ENCODE results near the gene FBXO46. TPM values are rescaled to one million over a fixed set of nuclear protein-coding genes. Genes with fewer than 3 reads are reported as not detected.

The FBXO46 gene, protein sequence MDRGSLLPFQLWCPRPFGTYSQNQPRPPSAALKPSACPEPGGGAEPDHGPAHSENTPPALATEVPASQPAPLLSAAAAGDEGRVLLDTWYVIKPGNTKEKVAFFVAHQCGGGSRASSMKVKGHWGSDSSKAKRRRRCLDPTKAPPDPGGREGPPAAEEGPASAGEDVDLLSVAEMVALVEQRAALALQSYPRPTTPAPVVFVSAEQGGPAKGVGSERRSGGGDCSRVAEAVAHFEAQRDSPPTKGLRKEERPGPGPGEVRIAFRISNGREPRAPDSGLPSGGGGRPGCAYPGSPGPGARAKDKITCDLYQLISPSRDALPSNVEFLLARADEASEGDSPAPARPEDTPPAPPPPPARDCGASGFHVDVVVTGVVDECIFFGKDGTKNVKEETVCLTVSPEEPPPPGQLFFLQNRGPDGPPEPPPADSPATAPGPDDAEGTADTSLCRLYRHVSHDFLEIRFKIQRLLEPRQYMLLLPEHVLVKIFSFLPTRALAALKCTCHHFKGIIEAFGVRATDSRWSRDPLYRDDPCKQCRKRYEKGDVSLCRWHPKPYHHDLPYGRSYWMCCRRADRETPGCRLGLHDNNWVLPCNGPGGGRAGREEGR
- 10 to 100 TPM; 13.3 to 19.0 (median 14.7) TPM for polyA plus RNA-seq (ENCODE audit: insufficient read length in 4 of 4)

DNA sequence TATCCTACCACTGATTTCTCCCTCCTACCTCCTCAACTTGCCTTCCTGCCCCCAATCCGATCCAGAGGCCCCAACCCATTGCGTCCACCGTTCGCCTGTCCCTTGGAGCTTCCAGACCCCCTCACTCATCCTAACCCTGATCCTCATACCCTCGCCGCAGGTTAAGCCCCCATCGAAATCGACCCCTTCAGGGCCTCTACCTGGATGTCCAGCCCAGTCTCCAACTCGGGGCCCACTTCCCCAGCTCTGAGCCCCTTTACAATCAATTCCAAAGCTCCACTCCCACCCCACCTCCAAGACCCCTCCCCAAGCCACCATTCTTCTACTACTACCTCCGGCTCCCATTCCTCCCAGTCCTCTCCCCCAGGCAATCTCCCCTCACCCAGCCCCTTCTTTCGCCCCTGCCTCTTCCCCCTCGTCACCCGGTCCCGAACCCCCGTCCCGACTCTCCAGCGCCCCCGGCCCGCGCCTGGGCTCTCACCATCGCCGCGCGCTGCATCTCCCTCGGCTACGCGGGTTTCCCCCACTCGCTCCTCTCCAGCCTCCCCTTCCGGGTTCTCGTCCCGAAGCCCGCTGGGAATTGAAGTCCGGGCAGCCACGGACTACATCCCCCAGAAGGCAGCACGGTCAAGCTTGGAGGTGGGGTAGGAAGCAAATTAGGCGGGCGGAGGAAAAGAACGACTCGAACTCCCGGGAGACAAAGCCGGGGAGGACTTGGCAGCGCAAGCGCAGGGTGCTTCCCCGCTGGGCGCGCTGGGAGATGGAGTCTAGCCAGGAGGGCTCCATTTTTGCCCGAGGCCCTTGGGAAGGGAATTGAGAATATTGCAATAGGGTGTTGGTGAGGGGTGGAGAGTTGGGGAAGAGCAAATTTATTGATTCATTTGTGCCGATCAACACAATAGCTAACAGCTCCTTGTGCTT lies at the start of gene FBXO46:
FBXO46 (minus strand) TSS at position 529 of the 921 bp plus-strand sequence. CDS start 17,401 bp downstream, outside the sequence.
- peak; percentile 91 to 97 (median 96) for DNase-seq (ENCODE audit: low read depth in 4 of 4, low spot score in 3 of 4)

DNA sequence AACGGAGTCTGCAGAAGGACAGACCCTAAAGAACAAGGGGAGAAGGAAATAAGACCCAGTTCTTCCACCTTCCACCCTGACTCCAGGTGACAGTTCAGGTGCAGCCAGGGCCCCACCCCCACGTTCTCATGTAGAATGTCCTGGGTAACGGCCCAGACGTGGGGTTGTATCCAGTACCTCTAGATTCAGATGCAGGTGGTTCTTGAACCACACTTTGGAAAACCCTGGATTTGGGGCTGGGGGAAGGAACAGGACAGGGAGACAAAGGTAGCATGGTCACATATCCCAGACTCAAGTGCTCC lies 49.4 kb upstream of the FBXO46 start:
- no peak for DNase-seq (ENCODE audit: low read depth in 4 of 4, low spot score in 3 of 4)

DNA sequence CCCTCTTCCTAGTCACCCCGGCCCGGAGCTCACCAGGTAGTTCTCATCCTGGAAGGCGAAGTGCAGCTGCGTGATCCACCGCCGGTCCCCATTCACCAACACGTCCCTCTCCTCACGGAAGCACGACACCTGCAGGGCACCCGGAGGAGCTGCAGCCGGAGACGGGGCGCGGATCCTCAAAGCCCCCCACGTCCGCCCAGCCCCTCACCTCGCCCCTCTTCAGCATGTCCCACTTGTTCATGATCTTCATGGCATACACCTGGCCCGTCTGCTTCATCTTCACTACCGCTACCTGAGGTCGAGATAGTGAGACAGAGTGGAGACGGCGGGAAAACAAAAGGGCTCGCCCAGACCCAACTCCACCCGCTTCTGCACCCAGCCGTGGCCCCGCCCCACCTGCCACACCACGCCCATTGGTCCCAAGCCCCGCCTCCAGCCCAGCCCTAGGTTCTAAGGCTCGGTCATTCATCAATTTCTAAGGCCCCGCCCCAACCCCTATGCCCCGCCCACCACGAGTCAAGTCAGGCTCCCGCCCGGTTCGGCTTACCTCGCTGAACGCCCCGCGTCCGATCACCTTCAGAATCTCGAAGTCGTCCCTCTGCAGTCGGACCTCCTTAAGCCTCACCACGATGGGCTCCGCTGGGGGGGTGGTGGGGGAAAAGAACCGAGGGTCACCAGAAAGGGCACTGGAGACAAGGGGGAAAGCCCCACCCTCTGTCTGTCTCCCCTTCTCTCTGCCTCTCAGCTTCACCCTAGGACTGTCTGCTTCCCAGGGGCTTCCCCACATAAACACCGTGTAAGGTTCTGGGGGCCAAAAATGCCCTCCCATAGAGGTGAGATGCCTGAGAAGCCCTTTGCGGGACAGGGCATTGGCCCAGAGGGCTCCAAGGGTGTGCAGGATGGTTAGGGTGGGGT lies 48.8 kb upstream of the FBXO46 start:
- DNase-seq (ENCODE audit: low read depth in 4 of 4, low spot score in 3 of 4), result peak in 2 of 4 donors; percentile 68 to 72

DNA sequence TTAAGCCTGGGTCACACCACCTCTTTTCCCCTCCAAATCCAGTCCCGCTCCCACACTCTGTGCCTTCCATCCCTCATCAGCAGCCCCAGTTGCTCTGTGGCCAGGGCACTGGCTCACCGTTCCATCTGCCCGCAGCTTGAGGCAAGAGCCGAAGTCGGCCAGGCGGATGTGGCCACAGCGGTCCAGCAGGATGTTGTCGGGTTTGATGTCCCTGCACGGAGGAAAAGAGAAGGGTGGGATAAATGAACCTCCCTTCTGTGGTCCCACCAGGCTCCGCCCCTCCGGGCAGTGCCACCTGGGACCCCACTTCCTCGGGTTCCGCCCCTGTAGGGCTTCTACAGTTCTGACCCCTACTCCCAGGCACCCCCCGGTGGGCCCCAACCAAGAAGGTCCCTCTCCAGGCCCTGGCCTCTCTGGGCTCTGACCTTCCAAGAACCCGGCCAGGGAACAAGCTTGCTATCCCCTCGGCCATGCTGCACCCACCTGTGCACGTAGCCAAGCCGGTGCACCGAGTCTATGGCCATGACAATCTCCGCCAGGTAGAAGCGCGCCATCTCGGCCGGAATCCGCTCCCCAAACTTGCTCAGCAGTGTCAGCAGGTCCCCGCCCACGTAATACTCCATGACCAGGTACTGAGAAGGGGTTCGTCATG lies 47.4 kb upstream of the FBXO46 start:
- no peak for DNase-seq (ENCODE audit: low read depth in 4 of 4, low spot score in 3 of 4)

DNA sequence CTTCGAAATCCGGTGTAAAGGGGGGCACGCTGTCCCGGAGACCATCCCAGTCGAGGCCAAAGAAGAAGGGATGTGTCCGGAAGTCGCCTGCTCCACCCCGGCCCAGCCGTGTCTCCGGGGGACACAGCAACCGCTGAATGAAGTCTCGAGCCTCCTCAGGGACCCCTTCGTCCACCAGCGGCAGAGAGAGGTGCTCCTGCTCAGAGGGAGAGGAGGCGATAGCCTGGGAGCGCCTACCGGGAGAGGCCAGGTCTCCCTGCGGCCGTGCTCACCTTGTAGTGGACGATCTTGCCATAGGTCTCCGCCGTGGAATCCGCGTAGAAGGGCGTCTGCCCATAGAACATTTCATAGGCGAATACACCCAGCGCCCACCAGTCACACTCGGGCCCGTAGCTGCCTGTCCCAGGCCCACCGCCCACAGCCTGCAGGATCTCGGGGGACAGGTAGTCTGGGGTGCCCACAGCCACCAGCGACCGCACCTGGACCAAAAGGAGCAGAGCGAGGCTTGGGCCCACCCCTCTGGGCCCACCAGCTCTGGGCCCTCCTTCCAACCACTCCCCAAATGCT lies 46.8 kb upstream of the FBXO46 start:
- DNase-seq (ENCODE audit: low read depth in 4 of 4, low spot score in 3 of 4), result no peak

DNA sequence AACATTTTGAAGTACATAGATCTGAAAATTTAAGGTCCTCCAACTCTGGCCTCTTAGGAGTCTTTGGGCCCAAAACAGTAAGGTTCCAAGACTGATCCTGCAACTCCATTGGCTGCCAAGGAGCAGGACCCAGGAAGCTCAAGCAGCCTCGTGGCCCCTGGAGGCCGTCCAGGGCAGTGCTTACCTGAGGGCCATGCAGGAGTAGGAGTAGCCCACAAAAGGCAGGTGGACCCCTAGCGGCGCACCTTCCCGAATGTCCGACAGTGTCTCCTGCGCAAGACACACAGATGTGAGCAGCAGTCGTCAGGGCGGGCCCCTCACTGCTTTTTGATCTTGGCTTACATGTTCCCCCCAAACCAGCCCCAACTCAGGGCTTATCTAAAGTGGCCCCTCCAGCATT lies 44.1 kb upstream of the FBXO46 start:
- DNase-seq (ENCODE audit: low read depth in 4 of 4, low spot score in 3 of 4), result no peak

DNA sequence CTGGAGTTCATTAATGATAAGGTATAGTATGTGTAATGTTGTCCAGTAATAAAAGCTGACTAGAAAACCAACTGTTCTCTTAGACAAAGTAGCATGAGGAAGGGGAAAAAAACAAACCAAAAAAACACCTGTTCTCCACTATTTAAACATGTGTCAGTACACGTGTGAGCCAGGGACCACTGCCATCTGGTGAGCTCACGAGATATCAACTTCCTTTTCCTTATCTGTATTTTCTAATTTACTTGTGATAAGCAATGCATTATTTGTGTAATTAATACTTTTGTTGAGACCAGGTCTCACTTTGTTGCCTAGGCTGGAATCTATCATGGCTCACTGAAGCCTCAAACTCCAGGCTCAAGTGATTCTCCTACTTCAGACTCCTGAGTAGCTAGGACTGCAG lies 42.7 kb upstream of the FBXO46 start:
- no peak for DNase-seq (ENCODE audit: low read depth in 4 of 4, low spot score in 3 of 4)

DNA sequence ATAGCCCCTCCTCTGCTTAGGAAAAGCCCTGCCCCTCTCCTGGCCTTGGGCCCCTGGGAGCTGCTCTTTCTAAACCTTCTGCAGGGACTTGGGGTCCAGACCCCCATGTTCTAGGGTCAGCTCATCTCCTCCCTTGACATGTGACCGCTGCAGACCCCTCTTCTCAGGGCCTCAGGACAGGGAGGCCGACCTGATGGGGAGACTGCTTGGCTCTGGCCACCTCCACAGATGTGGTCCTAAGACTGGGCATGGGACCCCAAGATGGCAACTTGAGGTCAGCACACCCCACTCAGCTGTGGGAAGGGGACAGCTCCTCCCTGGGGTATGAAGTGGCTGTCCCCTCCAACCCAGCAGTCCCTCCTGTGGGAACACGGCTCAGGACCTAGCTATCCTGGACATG lies 42.2 kb upstream of the FBXO46 start:
- no peak for DNase-seq (ENCODE audit: low read depth in 4 of 4, low spot score in 3 of 4)

DNA sequence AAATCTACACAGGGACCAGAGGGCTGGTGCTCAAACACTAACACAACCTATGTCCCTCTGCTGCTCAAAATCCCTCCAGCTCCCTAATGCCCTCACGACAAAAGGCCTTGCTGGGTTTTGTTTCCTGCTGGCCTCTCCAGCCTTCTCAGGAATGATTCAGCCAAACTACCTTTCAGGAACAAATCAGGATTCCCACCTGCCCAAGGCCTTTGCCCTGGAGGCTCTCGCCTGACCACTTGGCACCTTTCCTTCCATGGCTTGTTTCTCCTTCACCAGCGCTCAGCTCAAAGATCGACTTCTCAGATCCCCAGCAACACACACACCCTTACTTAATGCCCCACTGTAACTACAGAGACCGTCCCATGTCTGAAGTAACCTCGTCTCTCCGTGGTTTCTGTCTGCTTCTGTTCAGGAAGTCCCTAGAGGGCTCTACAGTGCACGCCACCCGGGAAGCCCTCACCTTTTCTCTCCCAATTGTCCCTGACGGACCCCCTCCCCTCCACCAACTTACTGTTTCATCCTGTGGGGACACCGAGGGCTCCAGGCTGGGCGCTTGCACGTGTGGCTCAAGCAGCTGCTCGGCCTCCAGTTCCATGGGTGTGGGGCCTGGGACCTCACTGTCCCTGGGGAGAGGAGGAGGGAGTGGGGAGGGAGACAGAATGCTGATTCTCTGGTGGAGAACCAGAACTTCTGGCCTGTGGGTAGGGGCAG lies 41.6 kb upstream of the FBXO46 start:
- no peak for DNase-seq (ENCODE audit: low read depth in 4 of 4, low spot score in 3 of 4)

DNA sequence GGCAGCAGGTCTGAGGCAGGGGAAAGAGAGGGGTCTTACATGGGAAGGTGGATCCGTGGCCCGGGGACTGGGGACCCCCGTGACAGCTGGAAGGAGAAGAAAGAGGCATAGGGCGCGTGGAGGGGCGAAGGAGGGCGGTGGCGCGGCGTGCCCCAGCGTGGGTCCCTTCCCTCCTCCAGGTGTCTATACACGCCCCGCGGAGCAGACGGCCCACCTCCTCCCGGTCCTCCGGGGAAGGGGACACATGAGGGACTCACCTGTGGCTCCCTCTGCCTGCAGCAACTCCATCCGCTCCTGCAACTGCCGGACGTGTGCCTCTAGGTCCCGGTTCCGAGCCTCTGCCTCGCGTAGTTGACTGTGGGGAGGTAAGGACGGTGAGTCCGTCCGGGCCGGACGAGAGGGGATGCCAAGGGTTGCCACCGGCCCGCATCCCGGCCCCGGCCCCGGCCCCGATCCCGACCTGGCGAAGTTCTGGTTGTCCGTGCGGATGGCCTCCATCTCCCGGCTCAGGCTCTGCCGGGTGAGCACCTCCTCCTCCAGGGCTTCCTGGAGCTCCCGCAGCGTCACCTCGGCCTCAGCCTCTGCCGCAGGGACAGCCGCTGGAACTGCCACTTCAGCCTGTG lies 40.7 kb upstream of the FBXO46 start:
- no peak for DNase-seq (ENCODE audit: low read depth in 4 of 4, low spot score in 3 of 4)

DNA sequence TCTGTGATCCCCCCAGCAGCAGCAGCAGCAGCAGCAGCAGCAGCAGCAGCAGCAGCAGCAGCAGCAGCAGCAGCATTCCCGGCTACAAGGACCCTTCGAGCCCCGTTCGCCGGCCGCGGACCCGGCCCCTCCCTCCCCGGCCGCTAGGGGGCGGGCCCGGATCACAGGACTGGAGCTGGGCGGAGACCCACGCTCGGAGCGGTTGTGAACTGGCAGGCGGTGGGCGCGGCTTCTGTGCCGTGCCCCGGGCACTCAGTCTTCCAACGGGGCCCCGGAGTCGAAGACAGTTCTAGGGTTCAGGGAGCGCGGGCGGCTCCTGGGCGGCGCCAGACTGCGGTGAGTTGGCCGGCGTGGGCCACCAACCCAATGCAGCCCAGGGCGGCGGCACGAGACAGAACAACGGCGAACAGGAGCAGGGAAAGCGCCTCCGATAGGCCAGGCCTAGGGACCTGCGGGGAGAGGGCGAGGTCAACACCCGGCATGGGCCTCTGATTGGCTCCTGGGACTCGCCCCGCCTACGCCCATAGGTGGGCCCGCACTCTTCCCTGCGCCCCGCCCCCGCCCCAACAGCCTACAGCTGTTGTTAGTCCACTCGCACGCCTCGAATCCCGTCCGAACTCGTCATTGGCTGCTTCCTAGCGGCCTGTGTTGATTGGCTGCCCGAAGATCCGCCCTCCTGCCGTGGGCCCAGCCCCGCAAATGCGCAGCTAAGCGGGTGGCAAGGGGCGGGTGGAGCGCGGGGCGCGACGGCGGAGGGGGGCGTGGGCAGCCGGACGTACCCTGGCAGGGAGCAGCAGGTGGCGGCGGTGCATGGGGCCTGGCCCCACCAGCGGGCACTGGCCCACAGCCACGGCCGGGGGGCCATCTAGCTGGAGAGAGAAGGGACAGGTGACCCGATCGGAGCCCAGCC lies 39.8 kb upstream of the FBXO46 start:
- peak; percentile 92 to 95 (median 94) for DNase-seq (ENCODE audit: low read depth in 4 of 4, low spot score in 3 of 4)

DNA sequence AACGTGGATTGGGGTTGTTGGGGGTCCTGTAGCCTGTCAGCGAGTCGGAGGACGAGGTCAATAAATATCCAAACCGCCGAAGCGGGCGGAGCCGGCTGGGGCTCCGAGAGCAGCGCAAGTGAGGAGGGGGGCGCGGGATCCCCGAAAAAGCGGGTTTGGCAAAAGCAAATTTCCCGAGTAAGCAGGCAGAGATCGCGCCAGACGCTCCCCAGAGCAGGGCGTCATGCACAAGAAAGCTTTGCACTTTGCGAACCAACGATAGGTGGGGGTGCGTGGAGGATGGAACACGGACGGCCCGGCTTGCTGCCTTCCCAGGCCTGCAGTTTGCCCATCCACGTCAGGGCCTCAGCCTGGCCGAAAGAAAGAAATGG lies 39.1 kb upstream of the FBXO46 start:
- no peak for DNase-seq (ENCODE audit: low read depth in 4 of 4, low spot score in 3 of 4)

DNA sequence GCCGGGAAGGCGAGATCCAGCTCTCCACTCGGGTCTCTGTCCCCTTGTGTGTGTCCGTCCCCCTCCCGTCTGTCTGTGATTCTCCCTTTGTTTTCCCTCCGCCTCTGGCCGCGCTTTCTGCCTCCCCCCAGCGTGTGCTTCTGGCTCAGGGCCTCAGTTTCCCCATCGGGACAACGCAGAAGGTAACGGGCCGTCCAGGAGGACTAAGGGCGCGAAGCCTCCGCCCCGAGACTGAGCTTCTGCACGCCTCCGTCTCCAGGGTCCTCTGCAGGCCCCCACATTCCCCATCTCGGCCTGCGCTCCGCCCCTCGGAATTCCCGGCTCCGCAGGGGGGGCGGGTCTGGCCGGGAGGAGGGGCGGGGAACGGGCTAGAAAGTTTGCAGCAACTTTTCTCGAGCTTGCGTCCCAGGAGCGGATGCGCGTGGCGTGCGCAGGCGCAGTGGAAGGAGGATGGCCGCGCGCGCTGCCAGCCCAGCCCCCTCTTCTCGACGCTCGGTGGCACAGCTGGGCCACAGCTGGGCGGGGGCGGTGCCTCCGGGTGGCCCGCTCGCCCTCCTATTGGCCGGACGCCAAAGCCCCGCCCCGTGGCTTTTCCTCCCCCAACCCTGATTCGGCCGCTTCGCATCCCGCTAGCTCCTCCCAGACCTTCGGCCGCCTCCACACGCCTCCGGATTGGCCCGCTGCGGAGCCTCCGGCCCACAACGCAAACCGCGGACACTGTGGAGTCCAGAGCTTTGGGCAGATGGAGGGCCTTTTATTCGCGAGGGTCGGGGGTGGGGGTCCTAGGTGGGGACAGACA lies 38.5 kb upstream of the FBXO46 start, which contains the start of gene SIX5:
SIX5 (minus strand) TSS at position 269 of the 799 bp plus-strand sequence. CDS start 408 bp downstream, outside the sequence.
- peak; percentile 96 to 98 (median 97) for DNase-seq (ENCODE audit: low read depth in 4 of 4, low spot score in 3 of 4)

DNA sequence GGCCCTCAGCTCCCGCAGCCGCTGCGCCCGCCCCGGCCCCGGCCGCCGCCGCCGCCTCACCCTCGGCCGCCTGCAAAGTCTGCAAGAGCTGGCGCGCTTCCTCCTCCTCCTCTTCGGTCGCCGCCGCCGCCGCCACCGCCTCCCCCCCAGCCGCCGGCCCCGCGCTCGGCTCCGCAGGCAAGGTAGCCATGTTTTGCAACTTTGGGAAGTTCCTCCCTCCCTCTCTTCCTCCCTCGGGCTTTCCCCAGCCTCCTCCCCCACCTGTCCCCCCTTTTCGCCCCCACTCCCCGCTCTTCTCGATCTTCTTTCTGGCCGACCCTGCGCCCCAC lies 37.9 kb upstream of the FBXO46 start:
- no peak for DNase-seq (ENCODE audit: low read depth in 4 of 4, low spot score in 3 of 4)

DNA sequence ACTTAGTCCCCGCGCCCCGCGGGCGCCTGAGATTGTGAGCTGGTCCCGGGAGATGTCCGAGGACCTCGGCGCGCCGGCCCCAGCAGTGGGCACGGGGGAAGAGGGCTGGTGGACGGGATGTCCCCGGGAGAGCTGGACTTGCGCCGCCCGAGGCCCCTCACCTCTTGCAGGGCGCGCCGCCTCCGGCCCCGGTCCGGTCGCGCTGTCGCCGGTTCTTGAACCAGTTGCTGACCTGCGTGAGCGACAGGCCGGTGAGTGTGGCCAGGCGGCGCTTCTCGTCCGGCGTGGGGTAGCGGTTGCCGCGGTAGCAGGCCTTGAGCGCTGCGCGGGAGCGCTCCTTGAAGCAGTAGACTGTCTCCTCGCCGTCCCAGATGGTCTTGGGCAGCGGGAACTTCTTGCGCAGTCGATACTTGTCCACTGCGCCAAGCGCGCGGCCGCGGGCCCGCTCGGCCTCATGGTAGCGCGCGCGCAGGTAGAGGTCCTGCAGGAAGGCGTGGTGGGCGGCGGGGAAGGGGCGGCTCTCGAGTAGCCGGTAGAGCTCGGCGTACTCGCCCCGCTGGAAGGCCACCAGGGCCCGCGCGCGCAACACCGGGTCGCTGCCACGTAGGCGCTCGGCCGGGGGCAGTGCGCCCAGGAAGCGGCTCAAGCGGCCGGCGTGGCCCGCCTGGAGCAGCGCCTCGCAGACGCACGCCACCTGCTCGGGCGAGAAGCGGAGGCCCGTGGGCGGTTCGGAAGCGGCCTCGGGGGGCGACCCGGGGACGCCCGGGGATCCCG lies 37.4 kb upstream of the FBXO46 start:
- peak in 1 of 4 donors; percentile 60 for DNase-seq (ENCODE audit: low read depth in 4 of 4, low spot score in 3 of 4)
